ENCODE results near the gene ZNF296.

Gene ZNF296

GRCh38 chr19:45041125-45041524, 35.2 kb downstream of the ZNF296 start:
- no peaks in the 10 kb centered on the region for H3K27me3 ChIP-seq (ENCODE audit: insufficient read depth, poor library complexity, severe bottlenecking)
- DNase-seq (ENCODE audit: low read depth in 1 of 2, low spot score in 1 of 2) = no peak
- peak overlapping the region; percentile 90 for H3K27ac ChIP-seq (replicated peaks)
- peak overlapping the region; percentile 34; the same call in 1 of the 2 replicates for H3K4me3 ChIP-seq (replicated peaks; ENCODE audit: insufficient read depth, low read length)
- no peak; the same call in 1 of the 2 replicates for TF ChIP-seq SPI1 (IDR thresholded peaks at IDR 0.05; ENCODE audit: borderline replicate concordance, low read depth)
- TF ChIP-seq REST (IDR thresholded peaks at IDR 0.05; ENCODE audit: insufficient replicate concordance, low read depth) = no peak
- no peak for TF ChIP-seq GABPA (IDR thresholded peaks at IDR 0.05; ENCODE audit: low read depth)
- no peak for TF ChIP-seq POLR2AphosphoS5 (IDR thresholded peaks at IDR 0.05; ENCODE audit: low read depth)
- TF ChIP-seq CTCF (IDR thresholded peaks at IDR 0.05; ENCODE audit: insufficient read depth, low read length) = no peak

GRCh38 chr19:45040059-45040771, 36.1 kb downstream of the ZNF296 start:
- Histone ChIP-seq H3K4me3 (replicated peaks; ENCODE audit: insufficient read depth, low read length) (peak overlapping the region; percentile 90), H3K27ac (replicated peaks) (peak overlapping the region; percentile 90), H3K27me3 (ENCODE audit: insufficient read depth, poor library complexity, severe bottlenecking) (no peaks in the 10 kb centered on the region)
- DNase-seq (ENCODE audit: low read depth in 1 of 2, low spot score in 1 of 2) = peak; percentile 66 to 83
- TF ChIP-seq REST (IDR thresholded peaks at IDR 0.05; ENCODE audit: insufficient replicate concordance, low read depth) = no peak
- no peak for TF ChIP-seq CTCF (IDR thresholded peaks at IDR 0.05; ENCODE audit: insufficient read depth, low read length)
- TF ChIP-seq SPI1 (IDR thresholded peaks at IDR 0.05; ENCODE audit: borderline replicate concordance, low read depth) = peak; percentile 97
- TF ChIP-seq POLR2AphosphoS5 (IDR thresholded peaks at IDR 0.05; ENCODE audit: low read depth) = peak; percentile 56; the same call in 1 of the 2 replicates
- TF ChIP-seq GABPA (IDR thresholded peaks at IDR 0.05; ENCODE audit: low read depth) = 0 out of 2 replicates have a peak, but pooled peaks have one; percentile 41

- Histone ChIP-seq H3K4me3 (replicated peaks; ENCODE audit: insufficient read depth, low read length) (peak within 1 kb of the TSS; percentile 90), H3K27me3 (ENCODE audit: insufficient read depth, poor library complexity, severe bottlenecking) (no peaks in the 10 kb centered on the region)
Measured at GRCh38 chr19:45038931-45039893, 37.1 kb downstream of the ZNF296 start, which contains the start of gene CLASRP. CLASRP (plus strand) TSS chr19:45039045; CDS start chr19:45040213, 1,168 bp downstream.

More at GRCh38 chr19:45038931-45039893, 37.1 kb downstream of the ZNF296 start, which contains the start of gene CLASRP:
- peak; percentile 86 to 90 for DNase-seq (ENCODE audit: low read depth in 1 of 2, low spot score in 1 of 2)
- H3K27ac ChIP-seq (replicated peaks) = peak within 1 kb of the TSS; percentile 90
- TF ChIP-seq CTCF (IDR thresholded peaks at IDR 0.05; ENCODE audit: insufficient read depth, low read length) = no peak
- TF ChIP-seq GABPA (IDR thresholded peaks at IDR 0.05; ENCODE audit: low read depth) = peak; percentile 94
- peak; percentile 91 for TF ChIP-seq POLR2AphosphoS5 (IDR thresholded peaks at IDR 0.05; ENCODE audit: low read depth)
- no peak for TF ChIP-seq REST (IDR thresholded peaks at IDR 0.05; ENCODE audit: insufficient replicate concordance, low read depth)
- peak; percentile 71; the same call in 1 of the 2 replicates for TF ChIP-seq SPI1 (IDR thresholded peaks at IDR 0.05; ENCODE audit: borderline replicate concordance, low read depth)

Data from HL-60 (cell line).